Measurements from ENCODE around the gene TIGD4. TPM values are rescaled to one million over a fixed set of nuclear protein-coding genes. Genes with fewer than 3 reads are reported as not detected.

TIGD4 gene
- total RNA-seq, 2 donors from 2014 or later = 0.49 TPM; not detected in 1

DNA sequence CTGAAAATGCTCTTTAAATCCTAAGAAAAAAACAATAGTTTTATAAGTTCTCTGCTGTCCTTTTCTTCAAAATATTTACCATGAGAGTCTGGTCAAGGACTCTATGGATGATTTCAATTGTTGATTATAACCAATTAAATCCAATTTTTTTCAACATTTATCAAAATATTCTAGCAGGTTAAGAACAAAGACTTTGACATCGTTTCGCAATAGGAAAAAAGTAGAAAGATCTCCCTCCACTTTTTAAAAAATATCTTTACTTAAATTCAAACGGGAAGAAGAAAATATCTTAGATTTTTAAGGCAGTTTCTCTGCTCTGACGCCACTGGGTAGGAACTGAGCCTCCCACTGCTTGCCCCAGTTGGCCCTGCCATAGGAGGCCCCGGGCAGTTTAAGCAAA is 55.0 kb downstream of the TIGD4 start:
- Histone ChIP-seq H3K27ac (no peak overlapping the region), H3K27me3 (replicated peaks; ENCODE audit: insufficient read depth) (no peaks in the 10 kb centered on the region)

DNA sequence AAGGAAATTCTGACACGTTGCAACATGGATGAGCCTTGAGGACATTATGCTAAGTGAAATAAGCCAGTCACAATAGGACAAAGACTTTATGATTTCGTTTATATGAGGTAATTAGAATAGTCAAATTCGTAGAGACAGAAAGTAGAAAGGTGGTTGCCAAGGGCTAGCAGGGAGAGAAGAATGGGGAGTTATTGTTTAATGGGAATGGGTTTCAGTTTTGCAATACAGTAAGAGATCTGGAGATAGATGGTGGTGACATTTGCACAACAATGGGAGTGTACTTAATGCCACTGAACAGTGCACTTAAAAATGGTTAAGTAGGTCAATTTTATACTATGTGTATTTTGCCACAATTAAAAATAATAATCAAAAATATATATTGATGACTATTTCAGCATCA is 56.3 kb downstream of the TIGD4 start:
- ATAC-seq (ENCODE audit: insufficient number of reproducible peaks, low FRiP score, low read depth) = no peak
- TF ChIP-seq, protein P1, sequence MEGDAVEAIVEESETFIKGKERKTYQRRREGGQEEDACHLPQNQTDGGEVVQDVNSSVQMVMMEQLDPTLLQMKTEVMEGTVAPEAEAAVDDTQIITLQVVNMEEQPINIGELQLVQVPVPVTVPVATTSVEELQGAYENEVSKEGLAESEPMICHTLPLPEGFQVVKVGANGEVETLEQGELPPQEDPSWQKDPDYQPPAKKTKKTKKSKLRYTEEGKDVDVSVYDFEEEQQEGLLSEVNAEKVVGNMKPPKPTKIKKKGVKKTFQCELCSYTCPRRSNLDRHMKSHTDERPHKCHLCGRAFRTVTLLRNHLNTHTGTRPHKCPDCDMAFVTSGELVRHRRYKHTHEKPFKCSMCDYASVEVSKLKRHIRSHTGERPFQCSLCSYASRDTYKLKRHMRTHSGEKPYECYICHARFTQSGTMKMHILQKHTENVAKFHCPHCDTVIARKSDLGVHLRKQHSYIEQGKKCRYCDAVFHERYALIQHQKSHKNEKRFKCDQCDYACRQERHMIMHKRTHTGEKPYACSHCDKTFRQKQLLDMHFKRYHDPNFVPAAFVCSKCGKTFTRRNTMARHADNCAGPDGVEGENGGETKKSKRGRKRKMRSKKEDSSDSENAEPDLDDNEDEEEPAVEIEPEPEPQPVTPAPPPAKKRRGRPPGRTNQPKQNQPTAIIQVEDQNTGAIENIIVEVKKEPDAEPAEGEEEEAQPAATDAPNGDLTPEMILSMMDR (IDR thresholded peaks at IDR 0.05) = no peak

More for the DNA sequence above, 55.0 kb downstream of the TIGD4 start:
- TF ChIP-seq, protein P1 (IDR thresholded peaks at IDR 0.05) = no peak
- ATAC-seq (ENCODE audit: insufficient number of reproducible peaks, low FRiP score, low read depth) (no peak), DNase-seq (ENCODE audit: low spot score) (no peak)
- Histone ChIP-seq H3K4me1 (ENCODE audit: control insufficient read depth in 1 of 2, low read depth in 2 of 2) (no peaks in the 10 kb centered on the region), H3K9me3 (no peaks in the 10 kb centered on the region), H3K4me3 (no peak overlapping the region), H3K36me3 (no peaks in the 10 kb centered on the region)

DNA sequence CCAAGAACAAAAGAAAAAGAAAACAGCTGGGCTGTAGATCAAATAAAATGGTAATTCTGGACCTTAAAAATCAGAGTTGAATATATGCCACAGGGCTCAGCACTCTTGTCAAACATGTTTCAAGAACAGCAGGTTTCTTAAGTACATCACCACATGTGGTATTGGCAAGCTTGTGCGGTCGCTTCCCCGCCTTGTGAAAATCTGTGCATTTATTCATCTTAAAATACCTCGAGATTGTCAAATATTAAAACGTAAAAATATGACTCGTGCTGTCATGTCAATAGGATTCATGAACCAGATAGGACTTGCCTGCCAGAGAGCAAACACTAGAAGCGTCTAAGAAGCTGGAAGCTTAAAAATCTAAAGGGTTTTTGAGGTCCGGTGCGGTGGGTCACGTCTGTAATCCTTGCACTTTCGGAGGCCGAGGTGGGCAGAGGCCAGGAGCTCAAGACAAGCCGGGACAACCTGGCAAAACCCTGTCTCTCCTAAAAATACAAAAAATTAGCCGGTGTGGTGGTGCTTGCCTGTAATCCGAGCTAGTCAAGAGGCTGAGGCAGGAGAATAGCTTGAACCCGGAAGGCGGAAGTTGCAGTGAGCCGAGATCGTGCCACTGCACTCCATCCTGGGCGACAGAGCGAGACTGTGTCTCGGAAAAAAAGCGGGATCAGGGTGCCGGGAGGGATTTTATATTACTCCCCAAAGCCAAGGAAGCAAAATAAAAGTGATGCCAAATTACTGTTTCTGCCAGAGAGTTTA is 59.6 kb downstream of the TIGD4 start:
- Histone ChIP-seq H3K4me3 (no peak overlapping the region), H3K4me1 (ENCODE audit: control insufficient read depth in 1 of 2, low read depth in 2 of 2) (no peaks in the 10 kb centered on the region), H3K27ac (no peak overlapping the region), H3K9me3 (no peaks in the 10 kb centered on the region), H3K36me3 (no peaks in the 10 kb centered on the region), H3K27me3 (replicated peaks; ENCODE audit: insufficient read depth) (no peaks in the 10 kb centered on the region)
- TF ChIP-seq, protein P1 (IDR thresholded peaks at IDR 0.05) = no peak
- DNase-seq (ENCODE audit: low spot score) = no peak
- no peak for ATAC-seq (ENCODE audit: insufficient number of reproducible peaks, low FRiP score, low read depth)

More for the DNA sequence above, 56.3 kb downstream of the TIGD4 start:
- no peak overlapping the region for H3K27ac ChIP-seq
- H3K9me3 ChIP-seq = no peaks in the 10 kb centered on the region
- H3K27me3 ChIP-seq (replicated peaks; ENCODE audit: insufficient read depth) = no peaks in the 10 kb centered on the region
- no peak for DNase-seq (ENCODE audit: low spot score)
- no peak overlapping the region for H3K4me3 ChIP-seq
- no peaks in the 10 kb centered on the region for H3K4me1 ChIP-seq (ENCODE audit: control insufficient read depth in 1 of 2, low read depth in 2 of 2)
- H3K36me3 ChIP-seq = no peaks in the 10 kb centered on the region

Other genes starting within 250 kb of the TIGD4 start
- gene FBXW7, start 243.6 kb downstream of the TIGD4 start, total RNA-seq = 10 to 100 TPM; 31.5 to 92.6 TPM
- 1 to 10 TPM; 1.3 to 1.6 TPM for gene TMEM154, start 99.7 kb downstream of the TIGD4 start, total RNA-seq
- gene ARFIP1, start 224 bp upstream of the TIGD4 start, total RNA-seq = 10 to 100 TPM; 24.0 to 39.0 TPM
- gene FHDC1, start 156.6 kb upstream of the TIGD4 start, total RNA-seq = under 1 TPM; 0.27 to 0.35 TPM

All from thoracic aorta (tissue), 2 donors.